ENCODE data around the gene GRK1. TPM values are rescaled to one million over a fixed set of nuclear protein-coding genes. Genes with fewer than 3 reads are reported as not detected.

The GRK1 gene
- total and polyA plus RNA-seq, 4 experiments from 2014 or later, result not detected

- Histone ChIP-seq H3K36me3 (ENCODE audit: insufficient read depth, low read length) (no peaks in the 10 kb centered on the region), H3K9me3 (ENCODE audit: control insufficient read depth in 1 of 2, low read length in 2 of 2) (no peaks in the 10 kb centered on the region), H3K27ac (ENCODE audit: low read depth, low read length) (no peak overlapping the region), H3K4me3 (ENCODE audit: low read length in 2 of 2) (no peak overlapping the region), H3K27me3 (ENCODE audit: insufficient read depth, low read length) (no peaks in the 10 kb centered on the region), H3K4me1 (ENCODE audit: insufficient read depth, low read length) (no peaks in the 10 kb centered on the region)
- Mint-ChIP-seq H3K36me3 (no peaks in the 10 kb centered on the region), H3K9me3 (peaks cover 0 to 4% (median 0%) of the 10 kb centered on the region in 8 donors), H3K4me1 (peaks cover 0 to 15% (median 2%) of the 10 kb centered on the region in 4 donors), H3K4me3 (no peak overlapping the region), H3K27me3 (peaks cover 0 to 2% of the 10 kb centered on the region in 2 donors), H3K27ac (no peak overlapping the region)
- POLR2A ChIA-PET (ENCODE audit: partially characterized antibody), result no interaction called here
- CTCF ChIA-PET (ENCODE audit: partially characterized antibody), result no interaction called here
- DNase-seq, result no peak
- intact Hi-C loops (cut with micrococcal nuclease), result no loop called here
Measured at GRCh38 chr13:113748101-113748861, 81.3 kb downstream of the GRK1 start.

GRCh38 chr13:113748862-113749451, 81.9 kb downstream of the GRK1 start:
- POLR2A ChIA-PET (ENCODE audit: partially characterized antibody), result no interaction called here
- CTCF ChIA-PET (ENCODE audit: partially characterized antibody), result no interaction called here
- no peaks in the 10 kb centered on the region for H3K36me3 ChIP-seq (ENCODE audit: insufficient read depth, low read length)
- H3K36me3 Mint-ChIP-seq, result no peaks in the 10 kb centered on the region
- no peaks in the 10 kb centered on the region for H3K27me3 ChIP-seq (ENCODE audit: insufficient read depth, low read length)
- H3K4me3 ChIP-seq (ENCODE audit: low read length in 2 of 2), result no peak overlapping the region
- no peak overlapping the region for H3K27ac Mint-ChIP-seq
- DNase-seq, result no peak
- H3K27ac ChIP-seq (ENCODE audit: low read depth, low read length), result no peak overlapping the region
- H3K4me1 ChIP-seq (ENCODE audit: insufficient read depth, low read length), result no peaks in the 10 kb centered on the region
- H3K4me1 Mint-ChIP-seq, result peaks cover 0 to 15% (median 2%) of the 10 kb centered on the region in 4 donors
- intact Hi-C loops (cut with micrococcal nuclease), result no loop called here
- H3K9me3 ChIP-seq (ENCODE audit: control insufficient read depth in 1 of 2, low read length in 2 of 2), result no peaks in the 10 kb centered on the region
- H3K27me3 Mint-ChIP-seq, result peaks cover 0 to 2% of the 10 kb centered on the region in 2 donors
- peaks cover 0 to 4% (median 0%) of the 10 kb centered on the region in 8 donors for H3K9me3 Mint-ChIP-seq
- no peak overlapping the region for H3K4me3 Mint-ChIP-seq

- Histone ChIP-seq H3K27me3 (ENCODE audit: insufficient read depth, low read length) (no peaks in the 10 kb centered on the region), H3K36me3 (ENCODE audit: insufficient read depth, low read length) (no peaks in the 10 kb centered on the region), H3K27ac (ENCODE audit: low read depth, low read length) (no peak overlapping the region), H3K4me1 (ENCODE audit: insufficient read depth, low read length) (no peaks in the 10 kb centered on the region), H3K9me3 (ENCODE audit: control insufficient read depth in 1 of 2, low read length in 2 of 2) (no peaks in the 10 kb centered on the region), H3K4me3 (ENCODE audit: low read length in 2 of 2) (no peak overlapping the region)
- H3K4me3 Mint-ChIP-seq, result no peak overlapping the region
- no peak overlapping the region for H3K27ac Mint-ChIP-seq
- ChIA-PET POLR2A (ENCODE audit: partially characterized antibody) (no interaction called here), CTCF (ENCODE audit: partially characterized antibody) (interaction anchor here (0.9 to 1.2 kb wide), 2 partner anchors 9 to 10 kb away, joined by 3 read pairs; partner anchors contain the start of gene TMEM255B)
- H3K9me3 Mint-ChIP-seq, result peaks cover 0 to 4% (median 0%) of the 10 kb centered on the region in 8 donors
- no peak for DNase-seq
- H3K27me3 Mint-ChIP-seq, result peaks cover 0 to 2% of the 10 kb centered on the region in 2 donors
- H3K4me1 Mint-ChIP-seq, result peaks cover 0 to 15% (median 2%) of the 10 kb centered on the region in 4 donors
- intact Hi-C loops (cut with micrococcal nuclease), result no loop called here
- no peaks in the 10 kb centered on the region for H3K36me3 Mint-ChIP-seq
Measured at GRCh38 chr13:113749507-113749906, 82.5 kb downstream of the GRK1 start.

DNA sequence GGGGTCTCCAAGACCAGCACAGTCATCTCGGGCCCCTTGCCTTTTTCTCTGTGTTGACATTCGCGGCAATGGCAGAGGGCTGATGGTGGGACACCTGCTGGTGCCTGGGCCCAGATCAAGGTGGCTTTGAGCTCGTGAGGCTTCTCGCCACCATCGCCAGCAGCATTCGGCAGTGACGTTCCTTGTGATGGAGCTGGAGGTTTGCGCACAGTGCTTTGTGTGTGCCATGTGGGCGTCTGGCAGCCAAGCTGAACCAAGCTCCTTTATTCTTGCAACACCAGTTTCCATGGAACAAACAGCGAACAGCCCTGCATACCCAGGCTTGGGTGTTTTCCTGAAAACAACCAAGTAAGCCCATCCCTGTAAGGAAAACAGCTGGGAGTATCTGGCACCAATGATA, 82.9 kb downstream of the GRK1 start:
- no peak overlapping the region for H3K4me3 ChIP-seq (ENCODE audit: low read length in 2 of 2)
- no peak overlapping the region for H3K27ac ChIP-seq (ENCODE audit: low read depth, low read length)
- H3K27me3 ChIP-seq (ENCODE audit: insufficient read depth, low read length), result no peaks in the 10 kb centered on the region
- H3K27me3 Mint-ChIP-seq, result peaks cover 0 to 1% of the 10 kb centered on the region in 2 donors
- peaks cover 0 to 10% (median 0%) of the 10 kb centered on the region in 4 donors for H3K4me1 Mint-ChIP-seq
- no peaks in the 10 kb centered on the region for H3K36me3 ChIP-seq (ENCODE audit: insufficient read depth, low read length)
- peaks cover 0 to 4% (median 0%) of the 10 kb centered on the region in 8 donors for H3K9me3 Mint-ChIP-seq
- H3K4me1 ChIP-seq (ENCODE audit: insufficient read depth, low read length), result no peaks in the 10 kb centered on the region
- no peak overlapping the region for H3K4me3 Mint-ChIP-seq
- H3K27ac Mint-ChIP-seq, result no peak overlapping the region
- H3K36me3 Mint-ChIP-seq, result no peaks in the 10 kb centered on the region
- no peaks in the 10 kb centered on the region for H3K9me3 ChIP-seq (ENCODE audit: control insufficient read depth in 1 of 2, low read length in 2 of 2)
- CTCF ChIA-PET (ENCODE audit: partially characterized antibody), result interaction anchor here (0.9 to 1.2 kb wide), 2 partner anchors 9 kb away, joined by 3 read pairs; partner anchors contain the start of gene TMEM255B
- DNase-seq, result no peak
- intact Hi-C loops (cut with micrococcal nuclease), result no loop called here
- POLR2A ChIA-PET (ENCODE audit: partially characterized antibody), result no interaction called here

- Histone ChIP-seq H3K36me3 (ENCODE audit: insufficient read depth, low read length) (no peaks in the 10 kb centered on the region), H3K27ac (ENCODE audit: low read depth, low read length) (no peak overlapping the region), H3K9me3 (ENCODE audit: control insufficient read depth in 1 of 2, low read length in 2 of 2) (no peaks in the 10 kb centered on the region), H3K4me3 (ENCODE audit: low read length in 2 of 2) (no peak overlapping the region), H3K4me1 (ENCODE audit: insufficient read depth, low read length) (no peaks in the 10 kb centered on the region), H3K27me3 (ENCODE audit: insufficient read depth, low read length) (no peaks in the 10 kb centered on the region)
- ChIA-PET CTCF (ENCODE audit: partially characterized antibody) (interaction anchor here (0.9 to 1.2 kb wide), 2 partner anchors 8 to 10 kb away, joined by 3 read pairs; partner anchors contain the start of gene TMEM255B), POLR2A (ENCODE audit: partially characterized antibody) (no interaction called here)
- no peak for DNase-seq
- Mint-ChIP-seq H3K27me3 (peaks cover 0 to 3% of the 10 kb centered on the region in 2 donors), H3K4me1 (peaks cover 0 to 7% (median 0%) of the 10 kb centered on the region in 4 donors), H3K9me3 (peaks cover 0 to 2% (median 0%) of the 10 kb centered on the region in 8 donors), H3K27ac (peak overlapping the region in 1 of 7 donors; percentile 6), H3K4me3 (no peak overlapping the region), H3K36me3 (no peaks in the 10 kb centered on the region)
- intact Hi-C loops (cut with micrococcal nuclease), result no loop called here
Measured at GRCh38 chr13:113750554-113751399, 83.8 kb downstream of the GRK1 start.

GRCh38 chr13:113751491-113751890, 84.5 kb downstream of the GRK1 start:
- H3K9me3 ChIP-seq (ENCODE audit: control insufficient read depth in 1 of 2, low read length in 2 of 2), result no peaks in the 10 kb centered on the region
- intact Hi-C loops (cut with micrococcal nuclease), result no loop called here
- DNase-seq, result no peak
- H3K27ac ChIP-seq (ENCODE audit: low read depth, low read length), result no peak overlapping the region
- Mint-ChIP-seq H3K36me3 (no peaks in the 10 kb centered on the region), H3K4me3 (no peak overlapping the region), H3K4me1 (no peaks in the 10 kb centered on the region), H3K27ac (no peak overlapping the region), H3K27me3 (peaks cover 3% of the 10 kb centered on the region in 2 donors), H3K9me3 (peaks cover 0 to 2% (median 0%) of the 10 kb centered on the region in 8 donors)
- ChIA-PET CTCF (ENCODE audit: partially characterized antibody) (no interaction called here), POLR2A (ENCODE audit: partially characterized antibody) (no interaction called here)
- H3K36me3 ChIP-seq (ENCODE audit: insufficient read depth, low read length), result no peaks in the 10 kb centered on the region
- H3K4me3 ChIP-seq (ENCODE audit: low read length in 2 of 2), result no peak overlapping the region
- no peaks in the 10 kb centered on the region for H3K4me1 ChIP-seq (ENCODE audit: insufficient read depth, low read length)
- no peaks in the 10 kb centered on the region for H3K27me3 ChIP-seq (ENCODE audit: insufficient read depth, low read length)
